Activated CD8-positive, alpha-beta memory T cell treated with anti-CD3 and anti-CD28 coated beads, Interleukin-2, amount 50 U/mL, for 4 hours (primary cell): ENCODE data around the gene SLC4A2.
A peak's percentile ranks its signal among the peaks of the same experiment; 100 is the strongest.
"Not testable (repeated sequence)": the region's sequence is repeated elsewhere in the genome, so short reads cannot be mapped to it uniquely, and the experiment has no call there.

Experiments used
- DNase-seq: peaks from one replicate; pipeline ENCODE4 v3.0.0-alpha.2; 2020

The SLC4A2 gene

DNA sequence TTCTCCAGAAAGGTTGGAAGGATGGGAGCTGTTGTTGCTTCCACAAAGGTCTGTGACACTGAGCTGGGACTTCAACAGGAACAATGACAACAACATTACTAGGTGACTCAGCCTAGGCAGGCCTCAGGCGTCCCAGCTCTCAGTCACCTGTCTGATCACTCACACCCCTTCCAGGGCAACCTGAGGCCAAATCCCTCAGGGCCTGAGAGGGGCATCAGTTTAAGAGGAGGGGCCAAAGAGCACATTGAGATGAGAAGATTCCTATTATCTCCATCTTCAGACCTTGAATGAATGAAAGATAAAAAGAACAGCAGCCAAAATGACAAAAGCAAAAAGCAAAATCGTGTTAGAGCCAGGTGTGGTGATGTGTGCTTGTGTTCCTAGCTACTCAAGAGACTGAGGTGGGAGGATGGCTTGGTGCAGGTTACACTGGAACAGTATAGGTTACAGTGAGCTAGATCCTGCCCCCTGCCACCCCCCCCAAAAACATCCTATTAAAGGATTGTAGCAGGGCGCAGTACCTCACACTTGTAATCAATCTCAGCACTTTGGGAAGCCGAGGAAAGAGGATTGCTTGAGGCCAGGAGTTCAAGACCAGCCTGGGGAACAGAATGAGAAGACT, 34.8 kb upstream of the SLC4A2 start, which contains the start of gene ATG9B:
Gene ATG9B (minus strand): TSS at position 60 of the 622 bp plus-strand sequence. CDS start 71 bp downstream, outside the sequence.
- no peak for DNase-seq

DNA sequence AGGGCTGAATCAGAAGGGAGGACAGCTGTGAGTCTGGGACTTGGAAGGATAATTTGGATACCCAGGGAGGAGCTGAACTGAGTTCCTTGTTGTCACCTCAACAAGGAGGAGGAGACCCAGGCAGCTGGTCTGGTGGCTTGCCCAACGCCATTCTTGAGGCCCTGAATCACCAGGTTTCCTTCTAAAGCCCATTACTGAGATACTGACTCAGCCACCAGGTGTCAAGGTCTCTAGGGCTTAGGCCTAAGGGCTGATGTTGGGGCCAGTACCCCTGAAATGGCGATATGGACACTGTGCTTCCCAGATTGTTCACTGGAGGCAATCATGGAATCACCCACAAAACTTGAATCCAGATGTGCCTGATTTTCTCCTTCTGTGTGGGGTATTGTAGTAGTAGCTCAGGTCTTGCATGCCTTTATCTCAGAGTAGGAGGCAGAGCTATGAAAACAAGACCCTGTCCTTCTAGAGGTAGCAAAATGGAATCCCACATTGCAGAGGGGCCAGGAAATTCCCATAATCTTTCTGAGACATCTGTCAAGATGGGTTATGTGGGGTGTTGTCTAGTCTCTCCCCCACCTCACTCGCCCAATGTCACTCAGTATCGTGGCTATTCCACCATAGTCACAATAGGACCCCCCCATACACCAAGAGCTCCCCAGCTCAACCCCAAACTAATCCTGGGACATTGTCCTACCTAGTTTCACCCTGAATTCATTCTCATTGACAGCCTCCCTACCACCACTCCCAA, 33.3 kb upstream of the SLC4A2 start:
- DNase-seq = no peak

DNA sequence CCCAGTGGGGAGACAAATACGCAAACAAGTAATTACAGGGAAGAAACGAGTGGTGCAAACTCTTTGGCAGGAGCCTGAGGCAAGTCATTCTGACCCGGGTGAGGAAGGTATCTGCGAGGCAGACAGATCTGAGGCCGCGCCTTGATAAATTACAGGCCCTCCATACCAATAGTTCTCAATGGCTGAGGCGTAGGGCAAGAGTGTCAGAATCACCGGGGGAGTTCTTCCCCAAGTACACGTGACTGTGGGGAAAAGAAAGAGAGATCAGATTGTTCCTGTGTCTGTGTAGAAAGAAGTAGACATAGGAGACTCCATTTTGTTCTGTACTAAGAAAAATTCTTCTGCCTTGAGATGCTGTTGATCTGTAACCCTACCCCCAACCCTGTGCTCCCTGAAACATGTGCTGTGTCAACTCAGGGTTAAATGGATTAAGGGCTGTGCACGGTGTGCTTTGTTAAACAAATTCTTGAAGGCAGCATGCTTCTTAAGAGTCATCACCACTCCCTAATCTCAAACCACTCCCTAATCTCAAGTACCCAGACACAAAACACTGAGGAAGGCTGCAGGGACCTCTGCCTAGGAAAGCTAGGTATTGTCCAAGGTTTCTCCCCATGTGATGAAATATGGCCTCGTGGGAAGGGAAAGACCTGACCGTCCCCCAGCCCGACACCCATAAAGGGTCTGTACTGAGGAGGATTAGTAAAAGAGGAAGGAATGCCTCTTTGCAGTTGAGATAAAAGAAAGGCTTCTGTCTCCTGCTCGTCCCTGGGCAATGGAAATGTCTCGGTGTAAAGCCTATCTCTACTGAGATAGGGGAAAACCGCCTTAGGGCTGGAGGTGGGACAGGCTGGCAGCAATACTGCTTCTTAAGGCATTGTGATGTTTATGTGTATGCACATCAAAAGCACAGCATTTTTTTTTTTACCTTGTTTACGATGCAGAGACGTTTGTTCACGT, 32.3 kb upstream of the SLC4A2 start:
- DNase-seq = not testable (repeated sequence)

DNA sequence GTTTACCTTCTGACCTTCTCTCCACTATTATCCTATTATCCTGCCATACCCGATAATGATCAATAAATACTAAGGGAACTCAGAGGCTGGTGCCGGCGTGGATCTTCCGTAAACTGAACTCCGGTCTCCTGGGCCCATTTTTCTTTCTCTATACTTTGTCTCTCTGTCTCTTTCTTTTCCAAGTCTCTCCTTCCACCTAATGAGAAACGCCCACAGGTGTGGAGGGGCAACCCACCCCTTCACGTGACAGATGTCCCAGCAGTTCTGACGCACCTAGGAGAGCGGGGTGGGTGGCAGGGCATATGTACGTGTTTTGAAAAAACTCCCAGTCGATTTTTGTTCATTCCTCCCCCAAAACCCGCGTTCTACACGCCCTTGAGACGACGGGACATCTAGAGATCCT, 31.7 kb upstream of the SLC4A2 start:
- not testable (repeated sequence) for DNase-seq

DNA sequence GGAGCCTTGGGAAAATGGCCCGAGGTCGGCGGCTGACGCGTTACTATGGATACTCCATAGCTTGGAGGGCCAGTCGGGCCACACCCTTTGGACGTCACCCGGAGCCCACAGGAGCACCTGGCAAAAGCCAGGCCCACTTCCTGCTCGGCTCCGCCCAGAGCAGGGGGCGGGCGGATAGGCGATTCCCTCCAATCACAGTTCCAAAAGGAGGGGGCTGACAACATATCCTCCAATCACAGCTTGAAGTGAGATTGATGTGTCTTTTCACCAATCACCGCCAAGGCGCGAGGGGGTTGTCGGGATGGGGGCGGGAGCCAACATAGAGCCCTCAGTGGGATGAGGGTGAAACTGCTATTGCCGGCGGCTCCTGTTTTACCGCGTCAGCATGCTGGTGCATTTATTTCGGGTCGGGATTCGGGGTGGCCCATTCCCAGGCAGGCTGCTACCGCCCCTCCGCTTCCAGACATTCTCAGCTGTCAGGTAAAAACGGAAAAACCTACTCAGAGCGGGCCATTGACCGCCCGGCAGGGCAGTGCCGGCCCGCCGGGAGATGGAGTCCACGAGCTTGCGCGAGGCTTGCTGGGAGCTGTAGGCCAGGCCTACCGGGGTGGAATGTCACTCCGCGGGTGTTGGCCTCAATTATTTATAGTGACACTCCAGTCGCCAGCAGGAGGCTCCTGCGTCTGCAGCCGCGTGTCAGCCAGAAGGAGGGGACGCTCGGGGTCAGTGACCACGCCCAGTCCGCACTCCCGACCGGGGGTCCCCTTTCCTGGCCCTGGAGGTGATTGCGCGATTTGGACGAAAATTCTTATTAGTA, 31.1 kb upstream of the SLC4A2 start, which contains the start of gene ABCB8:
Gene ABCB8 (plus strand): TSS at position 320 of the 817 bp plus-strand sequence. CDS start 66 bp downstream, at position 386.
- DNase-seq = peak; percentile 96

DNA sequence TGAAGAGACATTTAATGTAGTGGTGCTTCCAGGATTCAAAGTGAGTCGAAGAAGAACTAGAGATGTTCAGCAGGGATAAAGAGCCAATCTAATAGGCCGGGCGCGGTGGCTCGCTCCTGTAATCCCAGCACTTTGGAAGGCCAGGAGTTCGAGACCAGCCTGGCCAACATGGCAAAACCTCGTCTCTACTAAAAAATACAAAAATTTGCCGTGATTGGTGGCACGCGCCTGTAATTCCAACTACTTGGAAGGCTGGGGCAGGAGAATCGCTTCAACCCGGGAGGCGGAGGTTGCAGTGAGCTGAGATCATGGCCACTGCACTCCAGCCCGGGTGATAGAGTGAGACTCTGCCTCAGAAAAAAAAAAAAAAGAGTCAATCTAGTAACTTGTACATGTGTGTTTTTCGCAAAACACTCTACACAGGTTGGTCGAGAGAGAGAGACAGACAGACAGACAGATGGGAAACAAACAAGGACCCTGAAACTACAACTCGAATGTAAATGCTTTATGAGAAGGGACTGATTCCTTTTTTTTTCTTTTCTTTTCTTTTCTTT, 30.4 kb upstream of the SLC4A2 start:
- DNase-seq = no peak

DNA sequence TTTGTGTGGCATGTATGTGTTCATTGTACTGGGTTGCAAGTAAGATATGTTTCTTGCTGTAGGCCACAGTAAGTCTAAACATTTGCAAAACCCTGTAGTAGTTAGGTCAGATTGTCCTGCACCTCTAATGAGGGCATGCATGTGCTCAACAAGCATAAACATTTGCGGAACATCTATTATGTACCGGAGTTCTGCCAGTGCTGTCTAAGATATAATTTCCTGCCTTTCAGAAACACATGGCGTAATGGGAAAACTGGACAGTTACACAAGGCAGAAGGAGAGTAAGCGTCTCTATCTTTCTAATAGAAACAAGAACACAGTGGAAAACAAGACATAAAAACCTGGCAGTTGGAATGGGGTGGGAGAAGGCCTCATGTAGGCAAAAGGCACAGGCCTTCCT, 28.4 kb upstream of the SLC4A2 start:
- DNase-seq = no peak

DNA sequence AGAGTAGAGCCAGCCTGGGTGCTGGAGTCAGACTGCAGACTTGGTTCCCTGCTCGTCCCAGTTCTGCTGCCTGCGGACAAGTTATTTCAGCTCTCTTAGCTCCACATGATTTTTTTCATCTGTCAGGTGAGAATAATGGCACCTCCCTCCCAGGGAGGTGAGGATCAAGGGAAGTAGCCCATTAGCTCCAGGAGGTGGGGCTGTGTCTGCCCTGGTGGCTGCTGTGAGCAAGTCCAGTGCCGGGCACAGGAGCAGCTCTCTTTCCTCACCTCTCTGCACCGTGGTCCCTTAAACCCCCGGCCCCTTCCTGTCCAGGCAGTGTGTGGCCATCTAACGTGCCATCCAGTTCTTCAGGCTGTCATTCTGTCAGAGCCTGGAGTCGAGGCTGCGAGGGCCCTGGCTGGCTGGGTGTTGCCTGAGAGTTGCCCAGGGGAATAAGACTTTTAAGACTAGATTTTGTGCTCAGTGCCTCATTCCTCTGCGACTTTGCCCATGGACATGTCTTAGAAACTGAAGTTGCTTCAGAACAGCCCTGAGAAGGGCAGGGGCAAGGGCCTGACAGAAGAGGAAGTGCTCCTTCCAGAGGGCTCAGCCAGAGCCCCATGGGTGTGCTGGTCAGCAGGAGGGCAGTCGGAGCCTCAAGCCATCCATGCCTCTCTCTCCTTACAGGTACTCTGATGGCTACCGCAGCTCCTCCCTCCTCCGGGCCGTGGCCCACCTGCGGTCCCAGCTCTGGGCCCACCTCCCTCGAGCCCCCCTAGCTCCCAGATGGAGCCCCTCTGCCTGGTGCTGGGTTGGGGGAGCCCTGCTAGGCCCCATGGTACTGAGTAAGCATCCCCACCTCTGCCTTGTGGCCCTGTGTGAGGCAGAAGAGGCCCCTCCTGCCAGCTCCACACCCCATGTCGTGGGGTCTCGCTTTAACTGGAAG, 26.2 kb upstream of the SLC4A2 start:
- no peak for DNase-seq

DNA sequence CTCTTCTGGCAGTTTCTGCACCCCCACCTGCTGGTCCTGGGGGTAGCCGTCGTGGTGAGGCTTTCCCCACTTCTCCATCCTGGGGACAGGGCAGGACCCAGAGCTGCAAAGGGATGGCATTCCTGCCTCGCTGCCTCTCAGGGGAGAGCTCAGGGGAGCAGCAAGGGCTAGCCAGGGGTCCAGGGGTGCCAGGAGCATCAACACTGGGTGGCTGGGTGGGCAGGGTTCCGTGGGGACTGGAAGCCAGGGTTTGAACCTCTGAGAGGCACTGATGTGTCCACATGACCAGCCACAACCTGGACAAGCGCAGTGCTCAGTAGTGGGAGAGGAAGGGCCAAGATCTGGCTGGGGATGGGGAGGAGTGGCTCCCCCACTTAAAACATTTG, 25.5 kb upstream of the SLC4A2 start:
- DNase-seq = no peak

DNA sequence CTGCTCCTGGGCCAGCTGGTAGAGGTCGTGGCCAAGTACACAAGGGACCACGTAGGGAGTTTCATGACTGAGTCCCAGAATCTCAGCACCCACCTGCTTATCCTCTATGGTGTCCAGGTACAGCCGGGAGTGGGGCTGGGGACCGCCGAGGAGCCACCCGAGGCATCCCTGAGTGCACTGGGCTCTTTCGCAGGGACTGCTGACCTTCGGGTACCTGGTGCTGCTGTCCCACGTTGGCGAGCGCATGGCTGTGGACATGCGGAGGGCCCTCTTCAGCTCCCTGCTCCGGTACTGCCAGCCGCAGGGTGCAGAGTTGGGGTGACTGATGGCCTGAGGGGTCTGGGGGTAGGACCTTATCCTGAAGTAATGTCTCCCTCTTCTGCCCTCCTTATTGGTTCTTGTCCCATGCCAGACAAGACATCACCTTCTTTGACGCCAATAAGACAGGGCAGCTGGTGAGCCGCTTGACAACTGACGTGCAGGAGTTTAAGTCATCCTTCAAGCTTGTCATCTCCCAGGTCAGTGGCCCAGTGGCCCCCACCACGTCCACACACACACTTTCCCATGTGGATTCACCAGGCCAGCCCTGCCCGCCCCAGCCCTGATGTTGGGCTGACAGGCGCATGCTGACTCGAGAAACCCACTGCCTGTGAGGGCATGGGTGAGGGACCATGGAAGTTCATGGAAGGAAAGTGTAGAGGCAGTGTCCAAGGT, 24.9 kb upstream of the SLC4A2 start:
- no peak for DNase-seq

DNA sequence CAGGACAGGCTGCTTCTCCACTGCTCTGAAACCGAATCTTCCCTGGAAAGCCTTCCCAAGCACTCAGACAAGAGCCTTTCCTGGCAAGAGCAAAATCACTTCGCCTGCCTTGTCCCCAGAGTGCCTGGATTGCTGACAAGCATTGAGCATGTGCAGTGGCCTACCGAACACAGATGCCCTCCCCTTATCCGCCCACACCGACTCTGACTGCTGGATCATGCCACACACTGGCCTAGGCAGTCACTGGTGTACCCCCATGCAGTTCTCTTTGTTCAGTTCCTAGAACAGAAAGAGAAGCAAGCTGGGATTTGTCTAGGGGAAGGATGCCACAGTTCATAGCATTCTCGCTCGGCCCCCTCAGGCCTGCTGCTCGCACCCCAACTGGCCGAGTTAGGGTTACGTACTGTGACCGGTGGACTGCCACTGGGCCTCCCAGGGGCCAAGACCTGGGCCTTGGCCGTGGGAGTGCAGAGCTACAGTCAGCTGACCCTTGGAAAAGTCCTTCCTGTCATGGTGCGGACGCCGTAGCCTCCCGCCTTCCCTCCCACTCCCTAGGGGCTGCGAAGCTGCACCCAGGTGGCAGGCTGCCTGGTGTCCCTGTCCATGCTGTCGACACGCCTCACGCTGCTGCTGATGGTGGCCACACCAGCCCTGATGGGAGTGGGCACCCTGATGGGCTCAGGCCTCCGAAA, 24.2 kb upstream of the SLC4A2 start:
- DNase-seq = no peak

DNA sequence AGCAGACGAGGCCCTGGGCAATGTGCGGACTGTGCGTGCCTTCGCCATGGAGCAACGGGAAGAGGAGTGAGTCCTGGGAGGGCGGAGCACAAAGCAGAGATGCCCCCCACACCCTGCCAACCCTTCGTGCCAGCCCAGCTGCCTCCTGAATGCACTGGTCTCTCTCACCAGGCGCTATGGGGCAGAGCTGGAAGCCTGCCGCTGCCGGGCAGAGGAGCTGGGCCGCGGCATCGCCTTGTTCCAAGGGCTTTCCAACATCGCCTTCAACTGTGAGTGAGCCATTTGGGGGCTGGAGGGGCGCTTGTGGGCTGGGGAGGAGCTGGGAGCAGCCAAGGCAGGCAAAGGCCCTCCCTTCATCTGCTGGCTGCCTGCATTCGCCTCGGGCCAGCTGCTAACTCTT, 23.5 kb upstream of the SLC4A2 start:
- no peak for DNase-seq

DNA sequence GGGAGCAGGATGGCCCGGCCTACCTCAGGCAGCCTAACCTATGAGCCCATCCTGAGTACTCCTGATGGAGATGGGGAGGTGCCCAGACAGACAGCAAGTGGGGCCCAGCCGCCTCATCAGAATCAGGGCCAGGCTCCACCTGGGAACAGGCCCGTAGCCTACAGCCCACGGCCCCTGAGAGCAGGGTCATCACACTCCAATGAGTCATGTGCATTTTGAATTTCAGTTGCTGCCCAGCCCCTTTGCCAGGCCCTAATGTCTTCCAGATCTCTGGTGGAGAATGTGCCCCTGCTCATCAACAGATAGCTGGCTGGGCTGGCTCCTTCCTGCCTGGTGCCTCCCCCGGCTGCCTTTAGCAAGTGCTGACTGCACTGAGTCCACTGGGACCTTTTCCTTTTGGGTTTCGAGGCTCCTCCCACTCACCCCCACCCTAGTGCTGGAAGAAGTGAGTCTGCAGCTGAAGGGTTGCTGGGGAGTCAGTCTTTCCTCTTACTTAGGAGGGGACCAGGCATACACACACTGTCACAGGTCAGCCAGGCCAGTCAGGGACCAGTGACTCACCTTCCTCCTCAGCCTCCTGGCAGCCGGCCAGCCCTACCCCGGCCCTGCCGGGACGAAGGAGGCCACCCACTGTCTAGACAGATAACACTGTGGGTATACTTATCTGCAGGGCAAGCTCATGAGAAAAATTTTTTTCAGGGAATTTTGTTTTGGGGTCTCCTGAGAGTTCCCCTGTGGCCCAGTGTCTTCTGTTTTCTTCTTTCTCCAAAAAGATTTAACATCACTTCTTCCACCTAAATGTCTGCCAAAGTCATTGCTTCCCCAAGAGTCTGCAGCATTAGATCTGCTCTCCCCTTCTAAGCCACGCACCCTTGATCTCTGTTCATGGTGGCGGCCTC, 20.2 kb upstream of the SLC4A2 start:
- DNase-seq = peak; percentile 70

DNA sequence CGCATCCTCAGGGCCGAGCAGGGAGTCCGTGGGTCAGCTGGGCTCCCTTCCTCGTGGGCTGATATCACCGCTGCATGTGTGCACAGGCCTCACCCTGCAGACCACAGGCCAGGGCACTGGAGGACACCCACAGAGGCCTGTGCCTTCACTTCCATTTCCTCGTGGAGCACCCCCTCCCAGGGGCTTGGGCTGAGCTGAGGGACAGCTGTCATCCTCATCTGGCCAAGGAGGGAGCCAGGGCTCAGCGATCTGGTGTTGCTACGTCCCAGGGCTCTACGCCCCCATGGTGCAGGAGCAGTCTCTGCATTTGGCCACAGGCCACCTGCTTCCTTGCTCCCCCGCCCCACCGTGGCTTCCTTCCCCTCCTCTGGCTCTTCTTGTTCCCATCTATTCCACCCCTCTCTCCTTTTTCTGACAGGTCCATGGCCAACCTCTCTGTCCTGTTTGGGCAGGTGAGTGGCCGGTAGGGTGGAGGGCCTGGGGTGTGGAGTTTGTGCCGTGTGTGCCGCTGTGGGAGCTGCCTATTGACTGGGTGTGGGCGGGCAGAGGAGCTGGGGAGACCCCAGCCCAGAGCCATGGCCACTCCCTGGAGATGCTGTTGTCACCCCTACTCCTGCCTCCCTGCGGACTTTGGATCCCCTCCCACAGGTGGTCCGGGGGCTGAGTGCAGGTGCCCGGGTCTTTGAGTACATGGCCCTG, 19.4 kb upstream of the SLC4A2 start:
- no peak for DNase-seq

DNA sequence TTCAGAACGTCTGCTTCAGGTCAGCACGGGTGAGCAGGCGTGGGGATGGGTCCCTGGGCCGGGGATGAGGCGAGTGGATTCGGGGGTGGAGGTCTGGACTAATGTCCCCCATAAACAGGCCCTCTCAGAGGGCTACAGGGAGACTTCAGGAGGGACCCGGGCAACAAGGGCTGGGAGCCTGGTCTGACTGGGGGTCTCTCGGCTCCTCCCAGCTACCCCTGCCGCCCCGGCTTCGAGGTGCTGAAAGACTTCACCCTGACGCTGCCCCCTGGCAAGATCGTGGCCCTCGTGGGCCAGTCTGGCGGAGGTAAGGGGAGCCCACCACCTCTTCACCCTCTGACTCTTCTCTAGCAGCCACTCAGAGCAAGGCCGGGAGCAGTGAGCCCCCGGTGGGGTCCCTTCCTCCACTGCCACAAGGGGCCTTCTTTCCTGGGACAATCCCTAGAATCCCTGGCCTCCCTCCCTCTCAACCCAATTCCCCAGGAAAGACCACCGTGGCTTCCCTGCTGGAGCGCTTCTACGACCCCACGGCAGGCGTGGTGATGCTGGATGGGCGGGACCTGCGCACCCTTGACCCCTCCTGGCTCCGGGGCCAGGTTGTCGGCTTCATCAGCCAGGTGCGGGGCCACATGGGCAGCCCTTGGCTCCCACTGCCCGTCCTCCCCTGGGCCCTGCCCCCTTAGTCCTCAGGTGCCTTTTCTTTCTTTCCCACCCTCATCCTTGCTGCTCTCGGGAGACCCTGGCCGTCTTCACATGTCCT, 18.6 kb upstream of the SLC4A2 start:
- DNase-seq = no peak

DNA sequence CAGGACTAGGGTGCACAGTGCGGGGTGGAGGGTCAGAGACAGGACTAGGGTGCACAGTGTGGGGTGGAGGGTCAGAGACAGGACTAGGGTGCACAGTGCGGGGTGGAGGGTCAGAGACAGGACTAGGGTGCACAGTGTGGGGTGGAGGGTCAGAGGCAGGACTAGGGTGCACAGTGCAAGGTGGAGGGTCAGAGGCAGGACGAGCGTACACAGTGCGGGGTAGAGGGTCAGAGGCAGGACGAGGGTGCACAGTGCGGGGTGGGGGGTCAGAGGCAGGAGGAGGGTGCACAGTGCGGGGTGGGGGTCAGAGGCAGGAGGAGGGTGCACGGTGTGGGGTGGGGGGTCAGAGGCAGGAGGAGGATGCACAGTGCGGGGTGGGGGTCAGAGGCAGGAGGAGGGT, 15.9 kb upstream of the SLC4A2 start:
- not testable (repeated sequence) for DNase-seq

DNA sequence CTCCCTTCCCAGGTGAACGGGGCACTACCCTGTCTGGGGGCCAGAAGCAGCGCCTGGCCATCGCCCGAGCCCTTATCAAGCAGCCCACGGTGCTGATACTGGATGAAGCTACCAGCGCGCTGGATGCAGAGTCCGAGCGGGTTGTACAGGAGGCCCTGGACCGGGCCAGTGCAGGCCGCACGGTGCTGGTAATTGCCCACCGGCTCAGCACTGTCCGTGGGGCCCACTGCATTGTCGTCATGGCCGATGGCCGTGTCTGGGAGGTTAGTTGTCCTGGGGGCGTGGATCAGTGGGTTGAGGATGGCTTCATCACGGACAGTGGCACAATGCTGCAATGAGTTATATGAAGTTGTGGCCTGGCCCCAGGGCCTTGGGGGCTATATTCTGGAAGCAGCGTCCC, 15.4 kb upstream of the SLC4A2 start:
- no peak for DNase-seq
